Fibroblast of peridontal ligament (primary cell): ENCODE data around the gene SLMAP.

Experiments
- DNase-seq: peaks from one replicate; pipeline ENCODE4 v3.0.0-alpha.2; 2010; ENCODE audit errors: extremely low read depth

Gene SLMAP

GRCh38 chr3:57939775-57940174, 183.7 kb downstream of the SLMAP start:
- DNase-seq: no peak

- DNase-seq: no peak
Measured at GRCh38 chr3:57942388-57942787, 186.3 kb downstream of the SLMAP start.

- no peak for DNase-seq
Measured at GRCh38 chr3:57942872-57943283, 186.8 kb downstream of the SLMAP start.

- DNase-seq: peak; percentile 28
Measured at GRCh38 chr3:57943525-57944495, 187.7 kb downstream of the SLMAP start.

- no peak for DNase-seq
Measured at GRCh38 chr3:57946970-57947381, 190.9 kb downstream of the SLMAP start.

GRCh38 chr3:57948080-57948671, 192.1 kb downstream of the SLMAP start:
- DNase-seq: no peak

GRCh38 chr3:57948781-57949242, 192.7 kb downstream of the SLMAP start:
- no peak for DNase-seq

- DNase-seq: no peak
Measured at GRCh38 chr3:57949344-57949743, 193.2 kb downstream of the SLMAP start.

- no peak for DNase-seq
Measured at GRCh38 chr3:57949785-57950615, 193.9 kb downstream of the SLMAP start.

- DNase-seq: peak; percentile 73
Measured at GRCh38 chr3:57951066-57951882, 195.2 kb downstream of the SLMAP start.

- DNase-seq: peak; percentile 85
Measured at GRCh38 chr3:57952208-57952631, 196.1 kb downstream of the SLMAP start.

- no peak for DNase-seq
Measured at GRCh38 chr3:57952651-57953050, 196.5 kb downstream of the SLMAP start.

GRCh38 chr3:57953576-57953975, 197.5 kb downstream of the SLMAP start:
- no peak for DNase-seq

GRCh38 chr3:57956119-57956832, 200.2 kb downstream of the SLMAP start:
- peak; percentile 87 for DNase-seq

GRCh38 chr3:57956833-57957174, 200.7 kb downstream of the SLMAP start:
- no peak for DNase-seq

- DNase-seq: no peak
Measured at GRCh38 chr3:57957824-57958223, 201.7 kb downstream of the SLMAP start.

GRCh38 chr3:57958642-57959422, 202.7 kb downstream of the SLMAP start:
- no peak for DNase-seq

- DNase-seq: no peak
Measured at GRCh38 chr3:57959423-57960173, 203.5 kb downstream of the SLMAP start.

- no peak for DNase-seq
Measured at GRCh38 chr3:57960174-57960505, 204.0 kb downstream of the SLMAP start.
